SH-SY5Y (cell line): Measurements from ENCODE around the gene HTR6.

Source experiments
- GATA2 ChIP-seq: IDR thresholded peaks from 2 replicates; pipeline ENCODE4 v1.6.1; 2011; ENCODE audit warnings: mild to moderate bottlenecking, low read depth, low read length
- GATA3 ChIP-seq: IDR thresholded peaks from 2 replicates; pipeline ENCODE4 v1.6.1; 2011; ENCODE audit warnings: low read depth, mild to moderate bottlenecking, low read length, moderate library complexity

GRCh38 chr1:19717467-19717866 is 52.8 kb downstream of the HTR6 start:
- TF ChIP-seq GATA2: no peak
- TF ChIP-seq GATA3: no peak
